GM23248 (cell line): Measurements from ENCODE around the gene LRRC28.

ENCODE experiments used
- EZH2 ChIP-seq: fragments of 200-600 bp; sonication (generic); IDR thresholded peaks from 2 replicates; pipeline ENCODE4 v1.6.1; 2018; ENCODE audit warnings: antibody characterized with exemption, mild to moderate bottlenecking; ENCODE audit not compliant: insufficient read depth, poor library complexity, severe bottlenecking
- EZH2phosphoT487 ChIP-seq: fragments of 200-600 bp; sonication (generic); IDR thresholded peaks from 2 replicates; pipeline ENCODE4 v1.6.1; 2018; ENCODE audit warnings: antibody characterized with exemption, moderate library complexity, mild to moderate bottlenecking, low read depth; ENCODE audit not compliant: insufficient read depth

GRCh38 chr15:99433026-99433756 is 181.9 kb downstream of the LRRC28 start:
- TF ChIP-seq EZH2 (no peak), EZH2phosphoT487 (no peak)
